HCT116 (cell line): Measurements from ENCODE around the gene PRKCZ. TPM values are rescaled to one million over a fixed set of nuclear protein-coding genes. Genes with fewer than 3 reads are reported as not detected.

Experiments used
- ATAC-seq: fragments of 200-7000 bp; cut with Tn5 transposase; 2 replicates; pipeline ENCODE4 v1.9.1; 2020; ENCODE audit warnings: mild to moderate bottlenecking, moderate library complexity
- BruUV-seq: library from RNA; stranded (reverse); fragments of 400-500 nt; replicated peaks from 2 replicates; lab custom pipeline; 2021; lab: Mats Ljungman, UMichigan
- CTCF ChIA-PET: fragments of 300-600 bp; sonication (Branson Sonifier 250); formaldehyde crosslinking; loops from one replicate; lab custom pipeline; 2021; ENCODE audit warnings: antibody characterized with exemption; lab: Charles Lee
- POLR2A ChIA-PET: fragments of 300-600, 350-600 bp; sonication (Branson Sonifier 250); formaldehyde crosslinking; loops from one replicate; lab custom pipeline; 2021; ENCODE audit warnings: antibody characterized with exemption; lab: Charles Lee
- RAD21 ChIA-PET, 2 experiments: fragments of 300-600 bp; sonication (Branson Sonifier 250); formaldehyde crosslinking; loops; one replicate each; lab custom pipeline; 2023; ENCODE audit warnings: low total read pairs in 2 of 2; ENCODE audit not compliant: uncharacterized antibody in 2 of 2, unreplicated experiment in 2 of 2, low non-redundant PET in 1 of 2; lab: Charles Lee
- DNase-seq: peaks from one replicate; pipeline ENCODE4 v3.0.0-alpha.2; 2010; ENCODE audit warnings: low read depth, low spot score
- H2AFZ ChIP-seq: fragments of 200-600 bp; shearing (Covaris generic), sonication (generic); 2 replicates; pipeline ENCODE4 v1.6.1; 2017; ENCODE audit warnings: low read depth, mixed run types, mixed read lengths, antibody characterized with exemption, low read length; ENCODE audit not compliant: poor library complexity, severe bottlenecking
- H3K27ac ChIP-seq: 2 replicates; pipeline ENCODE4 v1.5.1; 2012; ENCODE audit warnings: low read depth, low read length
- H3K27me3 ChIP-seq: fragments of 200-600 bp; sonication (generic); 2 replicates; pipeline ENCODE4 v1.6.1; 2016; ENCODE audit warnings: mixed run types, low read length, mixed read lengths; ENCODE audit not compliant: insufficient read depth
- H3K36me3 ChIP-seq, 2 experiments: fragments of 200-500 bp in 1 of 2; fragments of 200-600 bp in 1 of 2; sonication (Bioruptor generic) in 1 of 2; sonication (generic) in 1 of 2; 2 replicates each; pipeline versions ENCODE4 v1.5.1 to v1.6.1; 2014 to 2016; ENCODE audit warnings: low read length in 2 of 2, inconsistent platforms in 1 of 2, mixed read lengths in 1 of 2, mixed run types in 1 of 2; ENCODE audit not compliant: insufficient read depth in 2 of 2, control insufficient read depth in 1 of 2
- H3K4me1 ChIP-seq, 2 experiments: fragments of 200-600 bp in 1 of 2; sonication (generic) in 1 of 2; 2 replicates each; pipeline versions ENCODE4 v1.5.1 to v1.6.1; 2012 to 2017; ENCODE audit warnings: low read length in 2 of 2, inconsistent platforms in 1 of 2, mild to moderate bottlenecking in 1 of 2, mixed read lengths in 1 of 2, mixed run types in 1 of 2, moderate library complexity in 1 of 2; ENCODE audit not compliant: insufficient read depth in 2 of 2, control insufficient read depth in 1 of 2
- H3K4me2 ChIP-seq: fragments of 200-600 bp; sonication (generic); 2 replicates; pipeline ENCODE4 v1.6.1; 2017; ENCODE audit warnings: mixed run types, low read length, mixed read lengths
- H3K4me3 ChIP-seq, 2 experiments: fragments of 200-600 bp in 1 of 2; sonication (generic) in 1 of 2; replicated peaks in 1 of 2; 2 replicates each; pipeline ENCODE4 v1.5.1; 2011 to 2016; ENCODE audit warnings: low read length in 2 of 2, control low read depth in 1 of 2, low read depth in 1 of 2, mild to moderate bottlenecking in 1 of 2, mixed read lengths in 1 of 2, mixed run types in 1 of 2
- H3K79me2 ChIP-seq: fragments of 200-600 bp; sonication (generic); 2 replicates; pipeline ENCODE4 v1.6.1; 2017; ENCODE audit warnings: mild to moderate bottlenecking, mixed run types, low read length, moderate library complexity, mixed read lengths; ENCODE audit not compliant: insufficient read depth
- H3K9ac ChIP-seq: fragments of 200-600 bp; sonication (generic); 2 replicates; pipeline ENCODE4 v1.6.1; 2016; ENCODE audit warnings: low read length, mixed read lengths
- H3K9me2 ChIP-seq: fragments of 200-600 bp; sonication (generic), shearing (Covaris generic); 2 replicates; pipeline ENCODE4 v1.6.1; 2017; ENCODE audit warnings: mixed run types, mild to moderate bottlenecking, moderate library complexity; ENCODE audit not compliant: insufficient read depth
- H3K9me3 ChIP-seq, 2 experiments: fragments of 200-500 bp in 1 of 2; fragments of 200-600 bp in 1 of 2; sonication (Bioruptor generic) in 1 of 2; sonication (generic) in 1 of 2; 2 replicates each; pipeline ENCODE4 v1.6.1; 2014 to 2017; ENCODE audit warnings: low read length in 2 of 2, mixed read lengths in 2 of 2, inconsistent platforms in 1 of 2, low read depth in 1 of 2, mild to moderate bottlenecking in 1 of 2, mixed run types in 1 of 2, moderate library complexity in 1 of 2; ENCODE audit not compliant: control insufficient read depth in 1 of 2, insufficient read depth in 1 of 2
- H4K20me1 ChIP-seq: fragments of 200-600 bp; sonication (generic), shearing (Covaris generic); 2 replicates; pipeline ENCODE4 v1.6.1; 2017; ENCODE audit warnings: mixed run types, mild to moderate bottlenecking, moderate library complexity; ENCODE audit not compliant: insufficient read depth
- CBX3 ChIP-seq: IDR thresholded peaks from 2 replicates; pipeline ENCODE4 v1.6.1; 2012; ENCODE audit warnings: low read depth
- ELF1 ChIP-seq: IDR thresholded peaks from 2 replicates; pipeline ENCODE4 v1.6.1; 2012; ENCODE audit warnings: low read depth, borderline replicate concordance
- EZH2 ChIP-seq: fragments of 200-600 bp; sonication (generic); IDR thresholded peaks from 2 replicates; pipeline ENCODE4 v1.6.1; 2017; ENCODE audit warnings: antibody characterized with exemption, mixed run types
- FOSL1 ChIP-seq: IDR thresholded peaks from 2 replicates; pipeline ENCODE4 v1.6.1; 2012; ENCODE audit warnings: low read depth
- JUND ChIP-seq: IDR thresholded peaks from 2 replicates; pipeline ENCODE4 v1.6.1; 2012
- POLR2AphosphoS5 ChIP-seq: IDR thresholded peaks from 2 replicates; pipeline ENCODE4 v1.6.1; 2011; ENCODE audit warnings: mild to moderate bottlenecking, low read depth, low read length, moderate library complexity
- RAD21 ChIP-seq: IDR thresholded peaks from 2 replicates; pipeline ENCODE4 v1.6.1; 2012; ENCODE audit warnings: low read depth, mild to moderate bottlenecking
- SRF ChIP-seq: IDR thresholded peaks from 2 replicates; pipeline ENCODE4 v1.6.1; 2012; ENCODE audit warnings: low read depth
- TCF7L2 ChIP-seq: IDR thresholded peaks from 2 replicates; pipeline ENCODE4 v1.7.0; 2011; ENCODE audit warnings: borderline replicate concordance, inconsistent platforms; ENCODE audit not compliant: insufficient read depth, insufficient read length; ENCODE audit errors: extremely low read depth
- YY1 ChIP-seq: IDR thresholded peaks from 2 replicates; pipeline ENCODE4 v1.6.1; 2011; ENCODE audit warnings: low read length, low read depth, moderate library complexity, mild to moderate bottlenecking; ENCODE audit not compliant: insufficient replicate concordance; ENCODE audit errors: extremely low read depth
- ZFX ChIP-seq: fragments of 450-650 bp; IDR thresholded peaks from 2 replicates; pipeline ENCODE4 v1.6.1; 2017
- ZNF274 ChIP-seq: fragments of 200-500 bp; sonication (Bioruptor generic); IDR thresholded peaks from 2 replicates; pipeline ENCODE4 v1.6.1; 2014; ENCODE audit warnings: mild to moderate bottlenecking, low read depth, low read length, inconsistent platforms
- intact Hi-C: fragments of 100-400 bp; cut with micrococcal nuclease; formaldehyde crosslinking; loops from 2 replicates; pipeline ENCODE4 v1.10.0; 2022
- total RNA-seq: library from RNA; stranded (reverse); gene quantifications from one replicate; pipeline ENCODE4 v1.2.1, GENCODE V29; 2021; ENCODE audit not compliant: unreplicated experiment
- TF ChIP-seq, protein P1 (sequence below): IDR thresholded peaks from 2 replicates; pipeline ENCODE4 v1.6.1; 2012
- TF ChIP-seq, protein P2 (sequence below): IDR thresholded peaks from 2 replicates; pipeline ENCODE4 v1.6.1; 2012; ENCODE audit warnings: low read depth

The PRKCZ gene
- total RNA-seq, 1 experiment from 2014 or later = 46.8 TPM

DNA sequence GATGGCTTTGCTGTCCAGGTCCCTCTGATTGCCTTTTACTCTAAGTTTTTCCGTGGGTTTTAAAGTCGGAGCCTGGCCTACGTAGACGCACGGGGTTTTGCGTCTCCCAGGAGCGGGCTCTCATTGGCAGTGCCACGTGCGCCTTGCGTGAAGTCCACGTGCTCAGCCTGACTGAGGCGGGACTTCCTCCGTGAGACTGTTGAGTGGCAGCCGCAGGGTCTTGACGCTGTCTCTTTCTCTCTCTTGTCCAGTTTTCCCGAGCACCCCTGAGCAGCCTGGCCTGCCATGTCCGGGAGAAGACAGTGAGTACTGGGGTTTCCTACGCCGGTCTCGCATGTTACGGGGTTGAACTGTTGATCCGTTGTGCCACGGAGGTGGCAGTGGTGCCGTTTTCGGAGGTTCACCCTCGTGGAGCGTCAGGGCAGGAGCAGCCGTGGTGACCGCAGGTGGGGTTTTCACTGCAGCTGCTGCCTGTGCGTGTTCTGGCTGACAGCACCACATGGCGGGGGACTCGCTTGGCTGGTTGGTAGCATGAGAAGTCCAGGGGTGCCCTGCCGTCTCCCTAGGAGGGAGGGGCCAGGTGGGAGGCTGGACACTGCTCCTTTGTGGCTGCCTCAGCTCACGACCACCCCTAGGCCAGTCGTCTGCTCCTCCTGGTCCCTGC, 9.2 kb downstream of the PRKCZ start:
- intact Hi-C loops = no loop called here
- Histone ChIP-seq H3K9me3 (peaks cover 0 to 8% of the 10 kb centered on the region in 2 experiments; a peak in 2 of 4 replicates), H3K4me1 (peaks cover 0 to 10% of the 10 kb centered on the region in 2 experiments; a peak in 2 of 4 replicates), H2AFZ (no peak overlapping the region), H3K4me3 (no peak overlapping the region), H3K4me2 (no peak overlapping the region), H3K9ac (no peak overlapping the region), H3K79me2 (peaks cover under 1% of the 10 kb centered on the region; the same call in 1 of the 2 replicates), H3K27me3 (no peaks in the 10 kb centered on the region), H3K36me3 (peaks cover 12 to 21% of the 10 kb centered on the region in 2 experiments; a peak in 3 of 4 replicates), H4K20me1 (no peaks in the 10 kb centered on the region), H3K27ac (no peak overlapping the region), H3K9me2 (no peaks in the 10 kb centered on the region)
- ChIA-PET CTCF (no interaction called here), RAD21 (no interaction called here), POLR2A (no interaction called here)
- TF ChIP-seq RAD21 (no peak), EZH2 (no peak), SRF (no peak), ZNF274 (no peak), JUND (no peak)
- no peak for ATAC-seq
- no TSS peak for BruUV-seq
- DNase-seq = no peak

DNA sequence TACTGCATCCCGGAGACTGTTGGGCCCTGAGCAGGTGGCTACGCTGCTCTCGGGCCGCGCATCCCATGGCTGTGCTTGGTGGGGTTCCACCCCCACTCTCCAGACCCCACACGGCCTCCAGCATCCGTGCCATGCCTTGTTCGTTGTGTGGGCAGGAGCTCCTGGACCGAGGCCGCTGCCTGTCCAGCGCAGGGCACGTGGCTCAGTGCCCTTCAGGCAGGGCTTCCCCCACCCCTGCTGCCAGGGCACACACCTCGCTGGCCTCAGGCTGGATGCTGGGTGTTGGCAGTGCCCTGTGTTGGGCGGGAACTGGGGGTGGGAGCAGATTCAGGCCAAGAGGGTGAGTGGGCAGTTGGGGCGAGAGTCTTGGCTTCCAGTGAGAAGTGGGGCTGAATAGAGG, 9.9 kb downstream of the PRKCZ start:
- Histone ChIP-seq H3K4me3 (no peak overlapping the region), H3K27me3 (no peaks in the 10 kb centered on the region), H3K9me3 (peaks cover 0 to 9% of the 10 kb centered on the region in 2 experiments; a peak in 2 of 4 replicates), H4K20me1 (no peaks in the 10 kb centered on the region), H3K4me2 (no peak overlapping the region)
- no TSS peak for BruUV-seq
- CTCF ChIA-PET = no interaction called here
- no peak for DNase-seq
- RAD21 ChIA-PET = no interaction called here
- no peak for ATAC-seq
- TF ChIP-seq POLR2AphosphoS5 = no peak
- TF ChIP-seq, protein P1, sequence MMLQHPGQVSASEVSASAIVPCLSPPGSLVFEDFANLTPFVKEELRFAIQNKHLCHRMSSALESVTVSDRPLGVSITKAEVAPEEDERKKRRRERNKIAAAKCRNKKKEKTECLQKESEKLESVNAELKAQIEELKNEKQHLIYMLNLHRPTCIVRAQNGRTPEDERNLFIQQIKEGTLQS = no peak
- TF ChIP-seq ELF1 = no peak
- TF ChIP-seq TCF7L2 = no peak
- TF ChIP-seq ZFX = no peak
- no peak for TF ChIP-seq CBX3
- TF ChIP-seq RAD21 = no peak
- no peak for TF ChIP-seq EZH2
- TF ChIP-seq FOSL1 = no peak
- TF ChIP-seq YY1 = no peak
- TF ChIP-seq, protein P2, sequence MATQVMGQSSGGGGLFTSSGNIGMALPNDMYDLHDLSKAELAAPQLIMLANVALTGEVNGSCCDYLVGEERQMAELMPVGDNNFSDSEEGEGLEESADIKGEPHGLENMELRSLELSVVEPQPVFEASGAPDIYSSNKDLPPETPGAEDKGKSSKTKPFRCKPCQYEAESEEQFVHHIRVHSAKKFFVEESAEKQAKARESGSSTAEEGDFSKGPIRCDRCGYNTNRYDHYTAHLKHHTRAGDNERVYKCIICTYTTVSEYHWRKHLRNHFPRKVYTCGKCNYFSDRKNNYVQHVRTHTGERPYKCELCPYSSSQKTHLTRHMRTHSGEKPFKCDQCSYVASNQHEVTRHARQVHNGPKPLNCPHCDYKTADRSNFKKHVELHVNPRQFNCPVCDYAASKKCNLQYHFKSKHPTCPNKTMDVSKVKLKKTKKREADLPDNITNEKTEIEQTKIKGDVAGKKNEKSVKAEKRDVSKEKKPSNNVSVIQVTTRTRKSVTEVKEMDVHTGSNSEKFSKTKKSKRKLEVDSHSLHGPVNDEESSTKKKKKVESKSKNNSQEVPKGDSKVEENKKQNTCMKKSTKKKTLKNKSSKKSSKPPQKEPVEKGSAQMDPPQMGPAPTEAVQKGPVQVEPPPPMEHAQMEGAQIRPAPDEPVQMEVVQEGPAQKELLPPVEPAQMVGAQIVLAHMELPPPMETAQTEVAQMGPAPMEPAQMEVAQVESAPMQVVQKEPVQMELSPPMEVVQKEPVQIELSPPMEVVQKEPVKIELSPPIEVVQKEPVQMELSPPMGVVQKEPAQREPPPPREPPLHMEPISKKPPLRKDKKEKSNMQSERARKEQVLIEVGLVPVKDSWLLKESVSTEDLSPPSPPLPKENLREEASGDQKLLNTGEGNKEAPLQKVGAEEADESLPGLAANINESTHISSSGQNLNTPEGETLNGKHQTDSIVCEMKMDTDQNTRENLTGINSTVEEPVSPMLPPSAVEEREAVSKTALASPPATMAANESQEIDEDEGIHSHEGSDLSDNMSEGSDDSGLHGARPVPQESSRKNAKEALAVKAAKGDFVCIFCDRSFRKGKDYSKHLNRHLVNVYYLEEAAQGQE = no peak
- TF ChIP-seq, all 23 proteins: peak for 0
- H3K4me1 ChIP-seq = peaks cover 0 to 10% of the 10 kb centered on the region in 2 experiments; a peak in 2 of 4 replicates
- intact Hi-C loops = no loop called here
- no peaks in the 10 kb centered on the region for H3K9me2 ChIP-seq
- peaks cover 5% of the 10 kb centered on the region; the same call in 1 of the 2 replicates for H3K79me2 ChIP-seq
- H3K9ac ChIP-seq = no peak overlapping the region
- no peak overlapping the region for H2AFZ ChIP-seq
- POLR2A ChIA-PET = no interaction called here
- peaks cover 12 to 26% of the 10 kb centered on the region in 2 experiments; a peak in 3 of 4 replicates for H3K36me3 ChIP-seq
- no peak overlapping the region for H3K27ac ChIP-seq
